HG02678 (cell line): ENCODE data around the gene ENDOU.

ENCODE experiments used
- ATAC-seq: cut with Tn5 transposase; IDR thresholded peaks from one replicate; pipeline ENCODE4 v1.9.1; 2021; ENCODE audit warnings: mild to moderate bottlenecking, moderate library complexity; ENCODE audit not compliant: unreplicated experiment

ENDOU gene

DNA sequence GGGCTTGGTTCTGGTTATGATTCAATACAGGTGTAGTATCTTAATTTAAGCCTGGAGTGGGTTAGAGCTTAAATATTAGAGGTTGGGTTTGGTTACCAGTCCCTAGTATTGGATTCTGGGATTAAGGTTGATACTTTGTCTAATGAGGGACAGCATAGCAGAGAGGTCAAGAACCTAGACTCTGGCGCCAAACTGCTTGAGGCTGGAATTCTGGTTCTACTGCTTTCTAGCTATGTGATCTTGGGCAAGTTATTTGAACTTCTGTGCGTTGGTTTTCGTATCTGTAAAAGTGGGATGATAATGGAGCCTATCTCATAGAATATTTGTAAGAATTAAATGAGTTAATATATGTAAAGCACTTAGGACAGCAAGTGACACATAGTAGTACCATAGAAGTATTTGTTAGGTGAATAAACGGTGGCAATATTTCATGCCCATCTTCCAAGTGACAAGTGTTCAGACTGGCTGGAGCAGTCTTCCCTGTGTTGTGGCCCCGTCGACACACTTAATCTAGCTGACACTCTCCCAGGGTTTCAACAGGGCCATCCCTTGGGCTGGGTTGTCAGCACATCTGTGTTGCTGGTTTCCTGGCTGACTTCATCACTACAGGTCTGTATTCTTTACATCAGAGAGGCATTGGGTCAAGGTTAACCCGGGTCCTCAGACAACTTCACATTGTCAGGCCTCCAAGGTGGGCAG is 3.0 kb downstream of the ENDOU start:
- ATAC-seq = no peak

DNA sequence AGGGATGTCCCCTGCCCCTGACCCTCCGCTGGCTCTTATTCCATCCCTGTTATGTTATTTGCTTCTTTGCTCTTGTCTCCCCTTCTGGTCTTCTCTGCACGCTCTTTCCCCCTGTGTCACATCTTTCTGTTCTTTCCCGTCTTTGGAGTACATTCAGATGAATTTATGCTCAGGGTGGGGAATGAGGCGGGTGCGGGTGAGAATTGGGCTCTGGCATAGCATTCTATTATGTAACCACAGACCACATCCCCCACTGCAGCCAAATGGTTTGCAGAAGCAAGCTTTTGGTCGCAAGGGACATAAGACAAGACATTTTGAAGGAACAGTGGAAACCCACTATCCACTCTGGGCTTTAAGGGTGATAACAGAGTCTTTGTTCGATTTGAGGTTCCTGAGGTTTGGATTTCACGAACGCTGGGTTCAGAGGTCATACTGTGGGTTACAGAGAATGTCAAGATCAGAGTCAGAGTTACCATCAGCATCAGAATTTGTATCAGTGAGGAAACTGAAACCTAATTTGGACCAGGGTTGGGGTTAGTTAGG is 3.8 kb downstream of the ENDOU start:
- ATAC-seq = no peak

DNA sequence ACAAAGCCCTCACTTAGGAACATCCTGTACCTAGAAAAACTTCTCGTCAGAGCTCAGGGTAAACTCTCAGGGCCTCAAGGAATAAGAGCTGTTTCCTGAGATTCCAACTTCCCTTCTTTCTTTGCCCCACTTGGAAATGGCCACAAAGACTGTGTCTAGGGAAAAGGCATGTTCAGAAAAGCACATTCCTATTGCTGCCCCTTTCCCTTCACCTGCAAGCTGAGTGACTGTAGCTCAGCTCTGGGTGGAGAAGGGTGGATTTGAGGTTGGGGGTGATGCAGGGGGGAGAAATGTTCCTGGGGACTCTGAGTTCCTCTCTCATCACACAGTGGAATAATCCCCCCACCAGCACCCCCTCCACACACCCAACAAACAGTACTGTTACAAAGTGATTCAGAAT is 6.8 kb downstream of the ENDOU start:
- no peak for ATAC-seq

DNA sequence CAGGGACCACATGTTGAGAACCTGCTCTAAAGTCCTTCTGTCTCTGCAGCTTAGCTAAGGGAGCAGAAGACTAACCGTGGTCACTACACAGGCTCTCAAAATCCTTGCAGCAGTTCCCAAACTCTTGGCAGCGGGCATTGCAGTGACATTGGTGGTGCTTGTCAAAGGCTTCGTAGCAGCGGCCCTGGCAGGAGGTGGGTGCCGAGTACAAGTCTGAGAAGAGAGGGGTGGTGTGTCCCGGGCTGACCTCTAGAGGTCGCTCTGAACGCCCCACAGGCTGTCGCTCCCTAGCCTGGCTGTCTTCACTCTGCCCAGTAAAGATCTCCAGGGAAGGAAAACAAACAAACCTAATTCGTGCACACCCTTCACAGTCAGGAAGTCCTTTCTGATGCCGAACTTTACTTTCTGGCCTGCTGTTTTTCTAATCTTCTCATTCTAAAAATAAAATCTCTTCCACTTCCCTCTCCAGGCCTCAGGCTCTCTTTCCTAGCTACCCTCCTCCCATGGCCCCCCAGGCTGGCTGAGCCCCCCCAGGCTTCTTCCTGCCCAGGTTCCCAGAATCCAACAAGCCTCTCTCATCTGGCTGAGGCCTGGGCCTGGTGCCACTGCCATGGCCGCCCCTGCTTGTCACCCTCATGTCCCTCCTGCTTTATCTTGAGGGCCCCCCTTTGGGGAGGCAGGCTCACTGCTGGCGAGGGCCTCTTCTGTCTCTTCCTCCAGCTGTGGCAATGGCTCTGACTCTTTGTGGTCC is 7.7 kb downstream of the ENDOU start:
- peak; percentile 37 for ATAC-seq

DNA sequence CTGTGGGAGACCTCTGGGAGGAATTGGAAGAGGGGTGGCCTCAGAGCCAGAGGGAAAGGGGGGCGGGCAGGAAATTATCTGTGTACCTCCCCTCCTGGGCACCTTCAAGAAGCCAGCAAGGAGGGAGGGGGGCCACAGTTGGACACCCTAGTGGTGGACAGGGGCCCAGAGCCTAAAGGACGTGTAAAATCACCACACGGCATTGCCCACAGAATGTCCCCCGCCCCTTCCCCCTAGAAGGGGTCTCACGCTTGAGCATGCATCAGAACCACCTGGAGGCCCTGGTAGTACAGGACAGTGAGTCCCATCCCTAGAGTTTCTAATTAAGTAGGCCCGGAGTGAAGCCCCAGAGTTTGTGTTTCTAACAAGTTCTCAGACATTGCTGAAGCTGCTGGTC is 8.2 kb downstream of the ENDOU start:
- ATAC-seq = no peak

DNA sequence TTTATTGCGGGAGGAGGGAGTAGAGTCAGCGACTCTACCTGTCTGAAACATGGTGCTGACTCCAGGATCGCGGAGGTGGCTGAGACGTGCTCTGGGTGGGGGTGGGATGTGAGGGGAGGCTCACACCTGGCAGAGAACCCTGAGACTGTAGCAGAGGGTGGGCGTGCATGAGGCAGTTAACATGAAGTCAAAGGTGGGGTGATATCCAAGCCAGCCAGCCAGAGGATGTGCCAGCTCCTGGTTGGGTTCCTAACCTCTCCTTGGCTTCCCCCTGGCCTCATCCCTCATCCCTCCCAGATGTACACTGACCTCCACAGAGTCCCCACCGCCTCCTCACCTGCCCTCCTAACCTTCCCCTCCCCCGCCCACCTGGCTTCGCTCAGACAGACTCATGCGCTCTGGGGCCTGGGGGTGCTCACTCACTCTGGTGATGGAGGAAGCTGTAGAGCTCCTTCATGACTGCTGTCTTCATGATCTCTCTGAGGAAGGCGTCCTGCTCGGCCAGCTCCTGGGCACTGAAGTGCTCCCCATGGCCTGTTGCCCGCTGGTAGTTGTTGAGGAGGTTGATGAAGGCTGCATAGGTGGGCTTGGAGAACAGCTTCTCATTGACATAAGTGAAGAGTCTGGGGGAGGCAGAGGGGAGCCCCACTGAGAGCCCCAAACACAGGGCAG is 9.3 kb downstream of the ENDOU start:
- no peak for ATAC-seq

DNA sequence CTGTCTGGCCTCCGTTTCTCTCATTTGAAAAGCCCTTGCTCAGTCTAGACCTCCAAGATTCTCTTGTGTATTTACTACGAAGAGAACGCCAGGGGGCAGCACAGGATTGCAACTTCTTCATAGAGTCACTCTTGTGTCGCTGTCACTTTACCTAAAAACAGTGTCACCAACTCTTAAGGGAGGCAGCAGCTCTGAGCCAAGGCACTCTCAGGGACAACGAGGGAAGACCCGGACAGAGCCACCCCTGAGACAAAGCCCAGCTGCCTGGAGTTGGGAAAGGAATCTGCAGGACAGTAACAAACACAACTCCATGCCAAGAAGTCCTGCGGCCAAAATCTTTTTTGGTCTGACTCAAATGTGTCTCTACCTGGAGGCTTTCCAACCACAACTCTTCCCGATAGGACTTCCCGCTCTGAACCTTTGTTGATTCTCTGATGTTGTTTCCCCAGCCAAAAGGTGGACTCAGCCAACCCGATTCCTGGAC is 9.9 kb downstream of the ENDOU start:
- ATAC-seq = peak; percentile 82

DNA sequence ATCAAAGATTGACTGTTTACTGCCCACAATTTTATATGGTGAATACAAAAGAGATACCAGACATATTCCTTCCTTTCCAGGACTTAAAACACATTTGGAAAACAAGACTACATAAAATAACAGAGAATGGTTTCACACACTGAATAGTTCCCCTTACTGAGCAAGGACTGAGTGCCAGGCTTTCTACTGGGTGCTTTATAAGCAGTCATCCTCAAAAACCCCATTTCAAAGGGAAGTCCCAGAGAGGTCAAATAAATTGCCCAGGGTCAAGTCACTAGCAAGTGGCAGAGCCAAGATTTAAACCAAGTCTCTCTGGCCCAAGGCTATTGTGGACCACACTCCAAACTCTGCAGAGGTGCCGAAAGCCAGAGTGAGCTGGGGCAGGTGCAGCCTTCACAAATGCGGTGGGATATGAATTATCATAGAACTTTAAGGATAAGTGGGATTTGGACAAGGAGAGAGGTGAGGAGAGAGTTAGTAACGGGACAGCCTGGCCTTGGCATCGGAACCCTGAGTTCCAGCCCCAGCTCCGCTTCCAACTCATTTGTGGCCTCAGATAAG is 10.4 kb downstream of the ENDOU start:
- no peak for ATAC-seq

DNA sequence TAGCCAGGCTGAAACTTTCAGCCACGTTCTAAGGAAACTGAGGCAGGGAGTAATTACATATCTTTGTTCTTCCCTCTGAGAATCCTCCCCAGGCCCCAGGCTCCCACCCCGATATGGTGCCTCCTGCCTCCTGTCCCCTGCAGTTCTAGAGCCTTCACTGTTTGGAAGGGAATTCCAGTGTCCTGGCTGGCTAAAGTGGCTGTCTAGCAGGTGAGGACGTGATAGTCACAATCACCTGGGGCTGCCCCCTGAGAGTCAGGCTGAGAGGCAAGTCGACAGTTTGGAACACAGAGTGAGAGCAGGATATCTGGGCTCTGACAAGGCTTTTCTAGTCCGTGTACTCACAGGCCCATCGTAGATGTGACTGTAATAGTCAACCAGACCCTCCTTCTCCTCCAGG is 13.1 kb downstream of the ENDOU start:
- ATAC-seq = no peak

DNA sequence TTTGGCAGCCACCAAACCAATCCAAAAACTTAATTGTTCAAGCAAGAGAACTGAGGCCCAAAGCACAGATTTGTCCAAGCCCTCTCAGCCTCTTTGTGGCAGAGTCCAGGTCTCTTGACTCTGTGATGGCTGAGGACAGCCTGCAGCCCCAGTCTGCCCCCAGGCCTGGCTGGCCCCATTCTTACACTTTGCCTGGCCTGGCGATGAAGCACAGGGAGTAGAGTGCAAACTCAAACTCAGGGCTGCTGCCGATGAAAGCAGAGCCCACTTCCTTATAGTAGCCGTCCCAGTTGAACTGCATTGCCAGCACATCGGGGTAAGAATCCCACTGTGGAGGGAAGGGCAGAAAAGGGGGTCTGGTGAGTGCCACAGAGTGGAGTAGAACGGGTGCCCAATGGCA is 13.8 kb downstream of the ENDOU start:
- ATAC-seq = no peak

DNA sequence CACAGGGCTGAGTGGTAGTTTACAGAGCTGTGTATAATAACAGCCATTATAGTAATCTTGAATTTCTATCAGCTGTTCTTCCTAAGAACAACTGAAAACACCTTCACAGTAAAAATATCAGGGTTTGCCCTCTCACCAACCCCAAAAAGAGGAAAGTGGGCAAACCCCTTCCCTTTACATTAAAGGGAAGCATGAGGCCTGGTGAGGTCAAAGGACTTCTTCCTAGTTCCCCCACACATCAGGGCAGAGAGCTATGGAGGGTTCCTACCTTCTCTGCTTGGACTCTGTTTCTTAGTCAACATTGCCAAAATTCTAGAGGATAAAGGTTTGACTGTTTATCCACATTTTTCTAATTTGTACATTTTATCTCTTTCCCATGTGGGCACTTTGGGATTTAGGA is 15.0 kb downstream of the ENDOU start:
- ATAC-seq = no peak

DNA sequence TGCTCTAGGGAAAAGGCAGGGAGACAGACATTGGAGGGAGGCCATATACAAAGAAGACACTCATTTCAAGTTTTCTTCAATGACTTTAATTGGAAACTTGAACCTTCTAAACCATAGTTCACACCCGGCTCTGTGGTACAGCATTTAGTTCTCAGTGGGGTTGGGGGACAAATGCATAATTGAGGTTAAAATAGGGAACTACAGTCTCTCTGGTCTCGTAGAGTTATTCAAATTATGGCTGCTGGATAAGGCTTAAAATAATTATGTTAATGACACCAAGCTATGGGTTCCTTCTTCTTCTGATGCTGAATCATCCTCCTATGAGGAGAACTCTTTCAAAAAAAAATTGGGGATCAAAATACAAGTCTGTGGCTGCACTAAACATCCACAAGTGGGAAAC is 15.6 kb downstream of the ENDOU start:
- no peak for ATAC-seq

DNA sequence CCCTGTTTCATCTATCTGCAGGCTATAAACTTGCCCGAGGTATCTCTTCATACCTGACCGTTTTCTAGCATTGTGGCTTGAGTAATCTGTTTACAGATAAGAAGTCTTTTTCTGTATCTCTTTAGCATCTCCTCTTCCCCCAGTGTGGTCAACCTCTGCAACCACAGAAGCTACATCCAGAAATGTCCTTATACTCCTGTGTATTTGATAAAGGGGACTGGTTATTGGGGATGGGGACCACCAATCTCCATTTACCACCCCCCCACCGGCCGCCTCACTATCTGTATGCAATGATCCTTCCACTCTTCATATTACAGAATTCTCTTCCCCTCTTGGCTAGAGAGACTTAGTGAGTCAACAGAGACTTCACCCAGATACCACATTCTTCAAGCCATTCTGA is 16.1 kb downstream of the ENDOU start:
- ATAC-seq = no peak

DNA sequence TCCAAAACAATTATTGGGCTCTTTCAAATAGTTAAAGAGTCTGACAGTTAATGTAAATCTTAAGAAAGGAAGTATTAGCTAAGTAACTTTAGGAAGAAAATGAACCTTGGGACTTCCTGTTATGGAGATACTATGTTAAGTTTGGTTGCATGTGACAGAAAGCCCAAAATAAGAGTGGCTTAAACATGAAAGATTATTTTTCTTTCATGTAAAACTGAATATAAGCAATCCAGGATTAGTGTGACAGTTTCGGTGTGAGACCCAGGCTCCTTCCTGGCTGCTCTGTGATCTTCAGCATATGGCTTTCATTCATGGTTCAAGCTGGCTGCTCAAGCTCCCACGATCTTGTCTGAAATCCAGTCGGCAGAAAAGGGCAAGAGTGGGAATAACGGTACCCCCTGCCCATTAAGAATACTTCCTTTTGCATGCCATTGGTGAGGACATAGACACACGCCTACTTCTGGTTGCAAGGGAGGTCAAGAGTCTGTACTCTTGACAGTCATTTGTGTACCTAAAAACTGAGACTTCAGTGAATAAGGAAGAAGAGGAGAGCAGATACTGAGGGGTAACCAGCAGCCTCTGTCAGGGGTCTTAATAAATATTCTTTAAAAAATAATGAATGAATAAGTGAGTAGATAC is 17.3 kb downstream of the ENDOU start:
- ATAC-seq = no peak

DNA sequence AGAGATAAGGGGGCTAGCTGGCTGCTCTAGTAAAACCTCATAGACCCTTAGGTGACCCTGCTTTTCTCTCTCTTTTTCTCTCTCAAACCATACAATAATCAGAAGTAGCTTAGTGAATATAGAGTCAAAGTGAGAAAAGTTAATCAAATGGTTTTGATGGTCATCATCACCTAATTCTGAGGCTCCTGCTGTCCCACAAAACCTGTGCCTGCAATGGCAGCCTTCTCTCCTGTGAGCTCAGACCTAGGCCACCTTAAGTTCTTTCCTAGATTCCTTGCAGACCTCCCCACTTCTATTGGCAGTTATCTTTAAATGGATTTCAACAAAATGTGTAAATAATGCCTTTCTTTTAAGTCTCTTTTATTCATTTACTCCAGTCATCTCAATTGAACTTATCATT is 17.9 kb downstream of the ENDOU start:
- no peak for ATAC-seq

DNA sequence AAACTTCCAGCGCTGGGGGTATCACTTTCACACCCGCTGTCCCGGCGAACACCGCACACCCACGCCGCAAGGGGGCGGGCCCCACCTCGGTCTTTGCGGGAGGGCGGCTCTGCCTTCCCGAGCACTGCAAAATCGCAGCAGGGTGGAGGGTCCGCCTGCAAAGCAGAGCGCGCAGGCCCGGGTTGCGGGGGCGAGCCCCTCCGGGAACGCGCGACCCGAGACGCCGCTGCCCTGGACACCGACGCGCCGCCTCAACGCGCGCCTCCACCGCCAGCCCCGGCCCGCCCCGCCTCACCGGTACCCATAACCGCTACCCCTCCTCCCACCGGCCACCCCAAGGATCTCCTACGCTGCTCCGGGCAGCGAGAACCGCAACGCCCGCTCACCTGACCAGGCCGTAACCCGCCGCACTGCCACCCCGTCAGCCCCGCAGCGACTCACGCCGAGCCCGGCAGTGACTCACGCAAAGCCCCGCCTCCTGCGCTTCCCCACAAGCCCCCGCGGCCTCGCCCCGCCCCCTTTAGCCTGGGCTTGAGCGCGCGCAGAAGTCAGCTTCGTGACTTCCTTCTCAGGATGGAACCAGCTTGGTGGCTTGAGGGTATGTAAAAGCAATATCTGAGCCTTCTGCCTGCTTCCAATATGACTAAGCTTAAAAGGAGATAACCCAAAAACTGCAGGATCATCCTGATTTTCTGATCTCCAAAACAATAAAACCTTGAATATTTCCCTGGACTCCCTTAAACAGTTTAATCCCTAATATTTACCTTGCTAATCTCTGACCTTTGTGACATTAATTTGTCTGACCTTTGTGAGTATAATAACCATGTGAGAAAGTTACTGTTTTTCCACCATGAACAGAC is 19.5 kb downstream of the ENDOU start, which contains the start of gene RPAP3:
Gene RPAP3 (minus strand): TSS at position 465 of the 860 bp plus-strand sequence. CDS start 3,190 bp downstream, outside the sequence.
- ATAC-seq = peak; percentile 82

DNA sequence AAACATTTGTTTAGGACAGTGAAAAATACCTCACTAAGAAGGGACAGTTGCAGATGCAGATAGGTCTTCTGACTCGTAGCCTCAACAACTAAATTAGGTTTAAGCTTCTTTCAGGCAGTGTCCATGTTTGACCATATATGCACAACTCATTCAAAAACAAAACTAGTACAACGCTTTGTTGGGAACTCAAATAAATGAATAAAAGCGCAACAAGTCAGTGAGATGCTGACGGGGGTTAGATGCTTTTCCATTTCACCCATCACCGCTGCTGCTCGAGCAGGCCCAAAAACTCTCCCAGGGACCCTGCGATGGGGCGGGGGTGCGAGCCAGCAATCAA is 20.1 kb downstream of the ENDOU start:
- no peak for ATAC-seq

DNA sequence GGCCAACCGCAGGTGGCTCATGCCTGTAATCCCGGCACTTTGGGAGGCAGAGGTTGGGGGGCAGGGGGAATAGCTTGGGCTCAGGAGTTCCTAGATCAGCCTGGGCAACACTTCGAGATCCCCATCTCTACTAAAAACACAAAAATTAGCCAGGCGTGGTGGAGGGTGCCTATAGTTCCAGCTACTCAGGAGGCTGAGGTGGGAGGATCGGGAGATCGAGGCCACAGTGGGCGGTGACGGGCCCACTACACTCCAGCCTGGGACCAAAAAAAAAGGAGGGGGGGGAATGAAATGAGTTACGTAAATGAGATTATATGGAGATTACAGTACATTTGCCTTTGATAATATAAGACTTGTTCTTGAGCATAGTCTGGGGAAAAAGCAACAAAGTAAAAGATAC is 20.6 kb downstream of the ENDOU start:
- no peak for ATAC-seq

DNA sequence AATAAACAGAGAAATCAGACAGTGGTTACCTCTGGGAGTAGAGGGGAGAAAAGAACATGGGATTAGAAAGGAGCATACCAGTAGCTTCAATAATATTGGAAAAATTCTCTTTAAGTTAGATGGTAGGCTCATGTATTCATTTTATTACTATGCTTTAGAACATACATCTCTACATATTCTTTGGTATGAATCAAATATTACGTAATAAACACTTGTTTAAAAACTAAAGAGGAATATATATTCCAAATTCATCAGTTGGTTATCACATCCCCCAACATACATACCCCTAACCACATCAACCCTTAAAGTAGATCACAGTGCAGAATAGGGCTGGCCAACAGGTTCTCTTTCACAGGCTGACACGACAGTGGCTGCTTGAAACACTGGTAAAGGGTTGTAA is 25.0 kb downstream of the ENDOU start:
- no peak for ATAC-seq

DNA sequence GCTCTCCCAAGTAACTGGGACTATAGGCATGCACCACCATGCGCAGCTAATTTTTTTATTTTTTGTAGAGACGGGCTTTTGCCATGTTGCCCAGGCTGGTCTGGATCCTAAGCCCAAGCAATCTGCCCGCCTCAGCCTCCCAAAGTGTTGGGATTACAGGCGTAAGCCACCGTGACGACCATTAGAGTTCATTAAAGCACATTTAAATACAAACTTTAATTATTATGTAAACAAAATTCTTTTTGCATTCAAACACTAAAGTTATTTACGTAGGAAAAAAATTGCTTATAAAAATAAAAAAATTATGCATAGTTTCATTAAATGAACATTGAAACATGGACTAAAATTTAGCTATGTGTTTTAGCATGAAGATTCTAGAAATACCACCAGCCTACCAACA is 26.7 kb downstream of the ENDOU start:
- no peak for ATAC-seq
